A549 (cell line): Measurements from ENCODE around the gene FHIT. TPM values are rescaled to one million over a fixed set of nuclear protein-coding genes. Genes with fewer than 3 reads are reported as not detected.

ENCODE experiments used
- ATAC-seq, 2 experiments: fragments of 200-7000 bp in 1 of 2; fragments of >200 bp in 1 of 2; cut with Nextera tagmentation in 1 of 2; cut with Tn5 transposase in 1 of 2; 3 replicates each; pipeline versions ENCODE4 v1.8.0 to v1.9.1; 2018 to 2020; ENCODE audit warnings: mild to moderate bottlenecking in 1 of 2, moderate library complexity in 1 of 2
- CTCF ChIA-PET: fragments of 300-600 bp; sonication (Branson Sonifier 250); formaldehyde crosslinking; extraction: SDS; loops from one replicate; lab custom pipeline; 2021; ENCODE audit warnings: antibody characterized with exemption, inconsistent platforms; lab: Yijun Ruan, JAX
- POLR2A ChIA-PET: fragments of 350-600 bp; formaldehyde crosslinking; extraction: SDS; loops from one replicate; lab custom pipeline; 2021; ENCODE audit warnings: antibody characterized with exemption, inconsistent platforms; lab: Yijun Ruan, JAX
- DNase-seq, 2 experiments: peaks; one replicate each; pipeline versions ENCODE4 v3.0.0 to v3.0.0-alpha.2; 2011 to 2016; ENCODE audit warnings: low read depth in 1 of 2, low spot score in 1 of 2
- FAIRE-seq: peaks from 2 replicates; lab custom pipeline; 2011; peaks lifted over from hg19 to GRCh38; lab: Jason Lieb, UNC
- H3K27ac ChIP-seq, 2 experiments: fragments of >200 bp; sonication (Bioruptor Twin); formaldehyde crosslinking; 3 replicates each; pipeline ENCODE4 v1.5.1; 2016 to 2017
- H3K4me1 ChIP-seq: fragments of >200 bp; sonication (Bioruptor Twin); formaldehyde crosslinking; 3 replicates; pipeline ENCODE4 v1.6.1; 2016
- H3K4me2 ChIP-seq: fragments of >200 bp; sonication (Bioruptor Twin); formaldehyde crosslinking; 3 replicates; pipeline ENCODE4 v1.6.1; 2016
- H3K4me3 ChIP-seq: fragments of >200 bp; sonication (Bioruptor Twin); formaldehyde crosslinking; 3 replicates; pipeline ENCODE4 v1.5.1; 2016
- H3K9me3 ChIP-seq: fragments of >200 bp; sonication (Bioruptor Twin); formaldehyde crosslinking; 3 replicates; pipeline ENCODE4 v1.6.1; 2016
- BHLHE40 ChIP-seq: IDR thresholded peaks from 2 replicates; pipeline ENCODE4 v1.6.1; 2012; ENCODE audit warnings: low read depth, low read length, inconsistent platforms
- CHD2 ChIP-seq: fragments of 150-350 bp; IDR thresholded peaks from 2 replicates; pipeline ENCODE4 v1.6.1; 2014; ENCODE audit warnings: low read length; ENCODE audit not compliant: partially characterized antibody
- CHD4 ChIP-seq: fragments of 200-600 bp; sonication (generic); IDR thresholded peaks from 2 replicates; pipeline ENCODE4 v1.6.1; 2016; ENCODE audit warnings: antibody characterized with exemption, mild to moderate bottlenecking, borderline replicate concordance
- FOSL2 ChIP-seq, 2 experiments: fragments of 450-650 bp in 1 of 2; fragments of >200 bp in 1 of 2; sonication (Bioruptor Twin) in 1 of 2; formaldehyde crosslinking; IDR thresholded peaks; 2 replicates each; pipeline versions ENCODE4 v1.5.0 to v1.6.1; 2016 to 2020; ENCODE audit warnings: mild to moderate bottlenecking in 1 of 2, moderate library complexity in 1 of 2
- FOXS1 ChIP-seq: fragments of 250-450 bp; sonication (Bioruptor Pico); IDR thresholded peaks from 2 replicates; pipeline ENCODE4 v1.5.0; 2020; ENCODE audit warnings: mild to moderate bottlenecking, moderate library complexity
- HDAC2 ChIP-seq: fragments of 200-600 bp; sonication (generic); IDR thresholded peaks from 2 replicates; pipeline ENCODE4 v1.6.1; 2016
- HOXB5 ChIP-seq: fragments of 250-450 bp; sonication (Bioruptor Pico); IDR thresholded peaks from 2 replicates; pipeline ENCODE4 v1.5.0; 2020; ENCODE audit warnings: mild to moderate bottlenecking, moderate library complexity
- MYC ChIP-seq: IDR thresholded peaks from 2 replicates; pipeline ENCODE4 v1.6.1; 2012; ENCODE audit warnings: mild to moderate bottlenecking, inconsistent platforms, low read length, improper control_type of control experiment, borderline replicate concordance
- NFE2L2 ChIP-seq: fragments of 150-350 bp; conservative IDR thresholded peaks from 2 replicates; pipeline ENCODE4 v1.6.1; 2014; ENCODE audit warnings: low read length
- NPAS2 ChIP-seq: fragments of 250-450 bp; sonication (Bioruptor Pico); IDR thresholded peaks from 2 replicates; pipeline ENCODE4 v1.8.0; 2022; ENCODE audit warnings: mild to moderate bottlenecking, moderate library complexity, borderline replicate concordance
- PHF8 ChIP-seq: fragments of 200-600 bp; sonication (generic); IDR thresholded peaks from 2 replicates; pipeline ENCODE4 v1.6.1; 2016; ENCODE audit warnings: low read depth, mild to moderate bottlenecking, antibody characterized with exemption, moderate library complexity, borderline replicate concordance
- RARB ChIP-seq: fragments of 250-450 bp; sonication (Bioruptor Pico); IDR thresholded peaks from 2 replicates; pipeline ENCODE4 v1.8.0; 2021; ENCODE audit warnings: mild to moderate bottlenecking, moderate library complexity
- RNF2 ChIP-seq: fragments of 200-600 bp; sonication (generic); IDR thresholded peaks from 2 replicates; pipeline ENCODE4 v1.6.1; 2016; ENCODE audit warnings: low read depth, mild to moderate bottlenecking, antibody characterized with exemption, moderate library complexity, borderline replicate concordance
- SMC3 ChIP-seq: fragments of >200 bp; sonication (Bioruptor Twin); formaldehyde crosslinking; IDR thresholded peaks from 3 replicates; pipeline ENCODE4 v1.6.1; 2018; ENCODE audit warnings: inconsistent platforms
- SREBF2 ChIP-seq: fragments of 450-650 bp; IDR thresholded peaks from 2 replicates; pipeline ENCODE4 v1.6.1; 2014; ENCODE audit warnings: mild to moderate bottlenecking, moderate library complexity
- TFCP2L1 ChIP-seq: fragments of 250-450 bp; sonication (Bioruptor Pico); IDR thresholded peaks from 2 replicates; pipeline ENCODE4 v1.5.0; 2021; ENCODE audit warnings: mild to moderate bottlenecking
- ZC3H11A ChIP-seq: fragments of 450-650 bp; IDR thresholded peaks from 2 replicates; pipeline ENCODE4 v1.6.1; 2014; ENCODE audit warnings: antibody characterized with exemption, mild to moderate bottlenecking
- ZFP36 ChIP-seq: fragments of 450-650 bp; IDR thresholded peaks from 2 replicates; pipeline ENCODE4 v1.6.1; 2014; ENCODE audit warnings: borderline replicate concordance; ENCODE audit not compliant: partially characterized antibody
- ZNF302 ChIP-seq: fragments of 250-450 bp; sonication (Bioruptor Pico); IDR thresholded peaks from 2 replicates; pipeline ENCODE4 v1.9.0; 2021; ENCODE audit warnings: inconsistent platforms, mild to moderate bottlenecking, moderate library complexity
- ZSCAN20 ChIP-seq: fragments of 250-450 bp; sonication (Bioruptor Pico); IDR thresholded peaks from 2 replicates; pipeline ENCODE4 v1.8.0; 2022; ENCODE audit warnings: mild to moderate bottlenecking, moderate library complexity
- WGBS: methylation state at CpG from one replicate; pipeline ENCODE4 v1.1.6; 2017; ENCODE audit errors: missing lambda C conversion rate; 5-methylcytosine and 5-hydroxymethylcytosine counted together
- polyA plus RNA-seq, 4 experiments: library from polyadenylated mRNA; depleted of rRNA in 3 of 4; stranded (reverse); fragments of >200 nt; fragmentation: RNase III in 1 of 4; extraction: RNeasy Plus Mini Kit Qiagen cat#74134 plus additional on column Dnase treatment in 1 of 4; gene quantifications; 2 replicates in 3 of 4; 3 replicates in 1 of 4; pipeline ENCODE4 v1.2.3, GENCODE V29; 2011 to 2017
- TF ChIP-seq, protein P1 (sequence below): fragments of 150-350 bp; IDR thresholded peaks from 2 replicates; pipeline ENCODE4 v1.6.1; 2014; ENCODE audit warnings: low read depth, mild to moderate bottlenecking, low read length
- TF ChIP-seq, protein P2 (sequence below): fragments of >200 bp; sonication (Bioruptor Twin); formaldehyde crosslinking; IDR thresholded peaks from 3 replicates; pipeline ENCODE4 v1.5.1; 2016

Gene FHIT
- polyA plus RNA-seq, 2 of the 4 experiments (the other 2 are of a cell fraction) = 0.76 to 0.92 TPM

DNA sequence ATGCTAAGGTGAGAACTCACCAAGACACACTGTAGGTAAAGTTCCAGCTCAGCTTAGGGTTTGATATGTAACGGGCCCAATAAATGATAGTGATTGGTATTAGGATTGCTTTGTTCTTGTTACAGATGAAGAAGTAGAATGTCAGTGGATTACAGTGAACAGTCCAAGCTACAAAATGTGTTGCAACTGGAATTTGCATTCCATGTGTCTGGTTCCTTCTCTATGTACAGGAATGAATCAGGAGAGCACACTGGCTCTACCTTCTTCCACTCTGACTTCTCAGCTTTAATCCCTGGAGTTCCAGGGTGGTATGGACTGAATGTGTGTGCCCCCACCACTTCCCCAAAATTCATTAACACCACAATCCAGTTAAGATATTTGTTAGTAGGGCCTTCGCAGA is 1471.0 kb downstream of the FHIT start:
- Histone ChIP-seq H3K4me2 (no peak overlapping the region), H3K27ac (no peak overlapping the region), H3K9me3 (no peaks in the 10 kb centered on the region), H3K4me3 (no peak overlapping the region), H3K4me1 (no peaks in the 10 kb centered on the region)
- ChIA-PET CTCF (interaction anchor here (0.9 to 1.8 kb wide), 2 partner anchors 9 to 29 kb away, joined by 3 to 4 read pairs; no protein-coding TSS in a partner anchor), POLR2A (no interaction called here)
- no peak for FAIRE-seq
- 85% methylated on average over 1 of the region's 2 CpGs for WGBS
- TF ChIP-seq RARB (CRISPR knock-in tag) (no peak), SREBF2 (no peak), BHLHE40 (no peak), HDAC2 (no peak), SMC3 (no peak), FOXS1 (CRISPR knock-in tag) (no peak)
- DNase-seq = no peak
- no peak for ATAC-seq

DNA sequence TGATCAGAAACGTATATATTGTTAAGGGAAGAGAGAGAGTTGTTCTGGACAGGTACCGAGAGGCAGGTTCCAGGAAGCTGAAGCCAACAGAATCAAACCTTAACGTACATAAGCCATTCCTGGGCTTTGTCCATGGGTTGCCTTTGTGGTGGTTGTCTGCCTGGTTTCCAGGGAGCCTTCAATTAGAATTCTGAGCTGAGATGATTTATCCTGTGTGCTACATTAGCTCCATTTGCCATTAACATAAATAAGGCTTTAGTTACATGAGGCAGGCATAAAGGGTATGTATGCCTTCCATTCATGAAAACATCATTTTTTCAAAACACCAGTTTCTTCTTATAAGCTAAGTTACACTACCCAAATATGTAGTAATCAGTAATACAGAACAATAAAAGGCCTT is 1472.0 kb downstream of the FHIT start:
- 59% methylated on average over 3 of the region's 3 CpGs for WGBS
- DNase-seq (no peak), FAIRE-seq (no peak), ATAC-seq (no peak)
- H3K4me1 ChIP-seq = no peaks in the 10 kb centered on the region
- no peaks in the 10 kb centered on the region for H3K9me3 ChIP-seq
- no peak overlapping the region for H3K27ac ChIP-seq
- ChIA-PET POLR2A (no interaction called here), CTCF (no interaction called here)
- H3K4me2 ChIP-seq = no peak overlapping the region
- H3K4me3 ChIP-seq = no peak overlapping the region
- TF ChIP-seq HOXB5 = no peak
- TF ChIP-seq, protein P1, sequence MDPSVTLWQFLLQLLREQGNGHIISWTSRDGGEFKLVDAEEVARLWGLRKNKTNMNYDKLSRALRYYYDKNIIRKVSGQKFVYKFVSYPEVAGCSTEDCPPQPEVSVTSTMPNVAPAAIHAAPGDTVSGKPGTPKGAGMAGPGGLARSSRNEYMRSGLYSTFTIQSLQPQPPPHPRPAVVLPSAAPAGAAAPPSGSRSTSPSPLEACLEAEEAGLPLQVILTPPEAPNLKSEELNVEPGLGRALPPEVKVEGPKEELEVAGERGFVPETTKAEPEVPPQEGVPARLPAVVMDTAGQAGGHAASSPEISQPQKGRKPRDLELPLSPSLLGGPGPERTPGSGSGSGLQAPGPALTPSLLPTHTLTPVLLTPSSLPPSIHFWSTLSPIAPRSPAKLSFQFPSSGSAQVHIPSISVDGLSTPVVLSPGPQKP = no peak
- no peak for TF ChIP-seq ZNF302 (CRISPR knock-in tag)
- no peak for TF ChIP-seq ZSCAN20 (CRISPR knock-in tag)

- TF ChIP-seq CHD2 (no peak), CHD4 (no peak), ZFP36 (no peak), RNF2 (no peak), PHF8 (no peak), HDAC2 (no peak), MYC (no peak), FOSL2 (IDR thresholded peaks at IDR 0.05) (no peak), FOSL2 (CRISPR knock-in tag; IDR thresholded peaks at IDR 0.05) (no peak), ZC3H11A (no peak), TFCP2L1 (CRISPR knock-in tag) (no peak), NPAS2 (CRISPR knock-in tag) (no peak), NFE2L2 (no peak)
- TF ChIP-seq, protein P1 = no peak
- TF ChIP-seq, protein P2, sequence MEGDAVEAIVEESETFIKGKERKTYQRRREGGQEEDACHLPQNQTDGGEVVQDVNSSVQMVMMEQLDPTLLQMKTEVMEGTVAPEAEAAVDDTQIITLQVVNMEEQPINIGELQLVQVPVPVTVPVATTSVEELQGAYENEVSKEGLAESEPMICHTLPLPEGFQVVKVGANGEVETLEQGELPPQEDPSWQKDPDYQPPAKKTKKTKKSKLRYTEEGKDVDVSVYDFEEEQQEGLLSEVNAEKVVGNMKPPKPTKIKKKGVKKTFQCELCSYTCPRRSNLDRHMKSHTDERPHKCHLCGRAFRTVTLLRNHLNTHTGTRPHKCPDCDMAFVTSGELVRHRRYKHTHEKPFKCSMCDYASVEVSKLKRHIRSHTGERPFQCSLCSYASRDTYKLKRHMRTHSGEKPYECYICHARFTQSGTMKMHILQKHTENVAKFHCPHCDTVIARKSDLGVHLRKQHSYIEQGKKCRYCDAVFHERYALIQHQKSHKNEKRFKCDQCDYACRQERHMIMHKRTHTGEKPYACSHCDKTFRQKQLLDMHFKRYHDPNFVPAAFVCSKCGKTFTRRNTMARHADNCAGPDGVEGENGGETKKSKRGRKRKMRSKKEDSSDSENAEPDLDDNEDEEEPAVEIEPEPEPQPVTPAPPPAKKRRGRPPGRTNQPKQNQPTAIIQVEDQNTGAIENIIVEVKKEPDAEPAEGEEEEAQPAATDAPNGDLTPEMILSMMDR = no peak
- TF ChIP-seq, all 56 proteins: peak for 0
- no peak overlapping the region for H3K27ac ChIP-seq
- WGBS = 70% methylated on average over 3 of the region's 3 CpGs
- no peaks in the 10 kb centered on the region for H3K4me1 ChIP-seq
- ChIA-PET CTCF (no interaction called here), POLR2A (no interaction called here)
- no peak for DNase-seq
- H3K9me3 ChIP-seq = no peaks in the 10 kb centered on the region
- H3K4me2 ChIP-seq = no peak overlapping the region
- no peak for FAIRE-seq
- H3K4me3 ChIP-seq = no peak overlapping the region
- no peak for ATAC-seq
Observed at GRCh38 chr3:59777667-59778077, 1473.6 kb downstream of the FHIT start.
